Left lobe of liver (tissue), 2 donors: ENCODE data around the gene AKAP13. TPM values are rescaled to one million over a fixed set of nuclear protein-coding genes. Genes with fewer than 3 reads are reported as not detected.
A peak's percentile ranks its signal among the peaks of the same experiment; 100 is the strongest.

Experiments
- ATAC-seq: fragments of 200-7000 bp; cut with Tn5 transposase; one replicate; pipeline ENCODE4 v1.9.1; 2020; ENCODE audit warnings: mild to moderate bottlenecking, moderate library complexity
- DNase-seq: peaks from one replicate; pipeline ENCODE4 v3.0.0-alpha.2; 2020; ENCODE audit warnings: low spot score
- total RNA-seq: library from RNA; stranded (reverse); gene quantifications from one replicate; pipeline ENCODE4 v1.2.1, GENCODE V29; 2021
- donor health status: DM: no; HTN: no; CAD: no; lungs with moderate emphysema.
- donor health status: DM: no; HTN: yes; CAD: no.

The AKAP13 gene
- total RNA-seq, 1 donor from 2014 or later, result 60.5 TPM

GRCh38 chr15:85381850-85382751 is 1.7 kb downstream of the AKAP13 start:
- DNase-seq (no peak), ATAC-seq (no peak)

- ATAC-seq (no peak), DNase-seq (no peak)
Measured at GRCh38 chr15:85382942-85383341, 2.5 kb downstream of the AKAP13 start.

DNA sequence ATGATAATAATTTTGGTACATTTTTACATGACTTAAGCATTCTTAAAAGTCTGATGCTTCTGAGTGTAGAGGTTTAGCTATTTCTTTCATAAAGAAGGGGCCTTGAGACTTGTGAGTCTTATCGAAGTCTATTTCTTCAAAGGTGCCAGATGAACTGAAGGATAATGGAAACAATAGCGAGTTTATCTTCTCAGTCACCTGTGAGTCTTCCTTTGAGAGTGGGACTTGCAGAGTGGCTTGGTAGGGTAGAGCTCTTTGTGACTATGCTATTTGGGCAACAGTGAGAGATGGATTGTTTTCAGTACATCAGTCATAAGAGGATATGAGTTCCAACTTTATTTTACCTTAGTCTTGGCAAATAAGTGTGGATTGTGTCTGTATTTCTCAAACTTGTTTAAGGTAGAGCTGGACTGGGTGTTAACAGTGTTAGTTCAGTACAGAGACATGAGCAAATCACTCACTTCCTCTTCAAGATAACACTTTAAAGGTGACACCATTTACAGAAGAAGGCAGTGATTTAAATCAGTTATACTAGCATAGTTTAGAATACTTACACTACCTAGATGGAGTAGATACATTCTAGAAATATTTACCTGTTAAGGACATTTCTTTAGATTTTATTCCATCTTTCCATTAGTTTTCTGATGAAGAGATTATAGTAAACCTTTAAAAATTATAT is 3.2 kb downstream of the AKAP13 start:
- ATAC-seq, result no peak

DNA sequence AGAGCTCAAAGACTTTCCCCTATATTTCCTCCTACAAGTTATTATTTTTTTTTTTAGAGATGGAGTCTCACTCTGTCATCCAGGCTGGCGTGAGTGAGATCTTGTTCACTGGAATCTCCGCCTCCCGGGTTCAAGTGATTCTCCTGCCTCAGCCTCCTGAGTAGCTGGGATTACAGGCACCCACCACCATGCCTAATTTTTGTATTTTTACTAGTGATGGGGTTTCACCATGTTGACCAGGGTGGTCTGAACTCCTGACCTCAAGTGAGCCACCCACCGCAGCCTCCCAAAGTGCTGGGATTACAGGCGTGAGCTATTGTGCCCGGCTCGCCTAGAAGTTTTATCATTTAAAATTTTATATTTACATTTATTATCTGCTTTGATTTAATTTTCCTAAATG is 5.9 kb downstream of the AKAP13 start:
- no peak for DNase-seq

More for the DNA sequence above, 3.2 kb downstream of the AKAP13 start:
- DNase-seq, result no peak

DNA sequence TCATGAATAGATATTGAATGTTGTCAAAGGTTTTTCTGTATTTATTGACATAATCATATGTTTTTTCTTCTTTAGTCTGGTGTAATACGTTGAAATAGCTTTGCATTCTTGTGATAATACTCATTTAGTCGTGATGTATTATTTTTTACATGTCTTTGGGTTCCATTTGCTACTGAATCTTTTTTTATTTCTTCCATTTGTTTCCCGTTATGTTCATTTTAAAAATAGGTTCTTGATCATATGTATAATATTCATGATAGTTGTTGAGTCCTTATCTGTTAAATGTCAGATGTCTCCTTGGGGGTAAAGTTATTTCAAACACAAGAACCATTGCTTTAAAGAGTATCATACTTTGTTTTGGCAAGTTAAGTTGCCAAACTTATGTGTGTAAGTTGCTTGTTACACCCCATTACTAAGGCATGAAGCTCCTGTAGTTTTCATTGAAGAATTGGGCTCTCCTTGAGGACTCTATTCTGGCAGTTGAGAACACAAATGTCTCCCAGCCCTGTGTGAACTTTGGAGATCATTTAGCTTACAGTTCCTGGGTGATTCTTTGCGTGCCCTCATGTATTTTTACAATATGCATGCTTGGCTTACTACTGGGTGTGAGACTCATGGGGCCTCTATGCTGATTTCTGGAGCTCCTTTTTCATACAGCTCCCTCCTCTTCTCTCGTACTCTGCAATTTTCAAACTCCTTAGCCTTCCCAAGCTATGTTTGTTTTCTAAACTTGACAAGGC is 8.3 kb downstream of the AKAP13 start:
- no peak for DNase-seq
- no peak for ATAC-seq

More for the DNA sequence above, 5.9 kb downstream of the AKAP13 start:
- ATAC-seq, result no peak

GRCh38 chr15:85389306-85389650 is 8.9 kb downstream of the AKAP13 start:
- ATAC-seq (no peak), DNase-seq (no peak)

DNA sequence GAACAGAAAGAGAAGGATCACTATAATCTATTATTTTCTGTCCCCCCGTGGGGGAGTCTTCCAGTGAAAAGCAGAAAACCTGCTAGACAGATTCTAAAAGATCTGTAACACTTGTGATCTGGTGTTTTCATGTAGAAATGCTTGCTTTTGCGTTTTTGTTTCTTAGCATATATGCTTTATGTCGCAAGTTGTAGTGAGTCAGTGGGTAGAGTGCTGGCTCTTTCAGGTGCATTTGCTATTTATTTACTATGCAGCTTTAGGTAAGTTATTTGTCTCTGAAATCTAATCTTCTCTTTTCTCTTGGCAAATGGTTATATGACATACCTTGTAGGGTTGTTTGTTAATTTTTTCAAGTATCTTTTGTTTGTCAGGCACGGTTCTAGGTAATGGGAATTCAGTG is 9.4 kb downstream of the AKAP13 start:
- no peak for ATAC-seq

DNA sequence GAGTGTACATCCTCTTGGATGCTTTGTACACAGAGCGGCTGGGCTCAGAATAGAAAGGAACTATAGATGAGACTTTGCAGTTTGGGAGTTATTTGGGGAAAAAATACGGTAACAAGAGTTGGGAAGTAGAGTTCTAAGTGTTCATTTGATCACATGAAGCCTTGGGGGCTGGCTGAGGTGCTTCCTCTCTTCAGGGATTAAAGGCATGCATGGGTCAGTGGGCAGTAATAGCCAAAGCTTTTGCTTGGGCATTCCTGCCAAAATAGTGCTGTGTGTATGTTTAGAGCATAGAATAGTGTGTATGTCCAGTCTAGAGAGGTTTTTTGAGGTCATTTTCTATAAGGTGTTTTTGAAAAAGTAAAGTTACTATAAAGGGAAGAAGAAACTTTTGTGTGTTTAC is 12.8 kb downstream of the AKAP13 start:
- no peak for ATAC-seq
- no peak for DNase-seq

More for the DNA sequence above, 9.4 kb downstream of the AKAP13 start:
- no peak for DNase-seq

DNA sequence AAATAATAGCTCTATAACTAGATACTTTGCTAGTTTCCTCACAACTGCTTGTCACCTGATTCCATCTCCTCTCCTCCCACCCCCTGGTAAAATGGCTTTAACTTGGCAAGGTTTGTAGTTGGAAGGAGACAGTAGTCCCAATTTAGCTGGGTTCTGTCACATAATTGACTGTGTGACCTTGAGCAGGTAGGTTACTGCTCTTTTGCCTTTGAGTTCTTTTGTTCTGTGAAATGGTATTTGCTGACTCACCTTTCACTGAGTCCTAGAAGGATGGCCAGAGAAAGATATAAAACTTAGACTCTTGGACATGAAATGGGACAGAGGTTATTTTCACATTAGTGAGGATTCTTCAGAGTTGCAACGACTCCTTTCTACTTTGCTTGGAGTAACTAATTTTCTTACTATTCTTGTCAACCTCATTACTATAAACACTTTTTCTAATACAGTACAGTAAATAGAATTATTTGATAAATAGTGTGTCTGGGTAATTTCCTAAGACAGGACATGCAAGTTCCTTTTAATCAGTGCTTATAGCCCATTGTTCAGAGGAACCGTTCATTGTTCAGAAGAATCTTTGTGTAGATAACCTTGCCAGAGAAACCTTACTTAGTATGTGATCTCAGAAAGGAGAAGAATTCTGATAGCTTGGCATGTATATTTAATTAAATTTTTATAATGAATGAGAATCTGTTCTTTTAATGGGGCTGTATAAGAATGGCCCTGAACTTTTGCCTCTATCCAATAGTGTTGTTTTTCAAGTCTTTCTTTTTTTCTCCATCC is 14.3 kb downstream of the AKAP13 start:
- ATAC-seq (peak; percentile 38), DNase-seq (no peak)

DNA sequence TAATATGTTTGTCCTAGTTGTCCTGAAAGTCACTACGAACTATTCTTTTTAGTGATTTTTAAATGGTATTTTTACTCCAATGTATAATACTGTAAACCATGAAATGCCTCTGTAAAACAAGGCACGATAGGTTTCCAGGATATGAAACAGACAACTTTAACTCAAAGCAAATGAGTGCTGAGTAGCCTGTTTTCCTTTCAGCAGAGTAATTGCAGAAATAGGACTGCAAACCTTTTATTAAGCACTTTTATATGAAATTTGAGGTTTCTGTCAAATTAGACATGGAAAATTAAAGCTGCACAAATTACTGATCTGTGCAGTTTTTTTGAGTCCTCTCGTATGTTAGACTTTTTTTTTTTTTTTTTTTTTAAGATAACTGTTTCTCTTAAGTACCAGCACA is 16.2 kb downstream of the AKAP13 start:
- DNase-seq (no peak), ATAC-seq (no peak)

- DNase-seq, result no peak
- no peak for ATAC-seq
Measured at GRCh38 chr15:85397151-85397550, 16.7 kb downstream of the AKAP13 start.

DNA sequence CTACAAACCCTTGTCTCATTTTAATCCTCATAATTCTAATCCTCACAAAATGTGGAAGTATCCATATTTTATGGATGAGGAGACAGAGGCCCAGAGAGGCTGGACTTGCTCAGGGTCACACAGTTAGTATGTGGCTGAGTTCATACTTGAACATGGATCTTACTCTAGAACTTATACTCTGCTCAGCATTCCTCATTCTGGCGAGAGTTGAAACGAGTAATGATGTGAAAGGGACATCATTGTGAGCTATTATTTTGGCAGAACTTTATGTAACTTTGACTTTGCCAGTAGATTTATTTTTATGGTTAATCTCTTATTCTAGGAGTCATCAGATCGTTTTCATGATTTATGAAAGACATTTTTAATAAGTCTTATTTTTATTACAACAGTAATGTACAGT is 17.5 kb downstream of the AKAP13 start:
- no peak for DNase-seq
- ATAC-seq, result no peak

GRCh38 chr15:85398822-85399221 is 18.4 kb downstream of the AKAP13 start:
- no peak for DNase-seq
- ATAC-seq, result no peak

- ATAC-seq (no peak), DNase-seq (no peak)
Measured at GRCh38 chr15:85399627-85400026, 19.2 kb downstream of the AKAP13 start.

DNA sequence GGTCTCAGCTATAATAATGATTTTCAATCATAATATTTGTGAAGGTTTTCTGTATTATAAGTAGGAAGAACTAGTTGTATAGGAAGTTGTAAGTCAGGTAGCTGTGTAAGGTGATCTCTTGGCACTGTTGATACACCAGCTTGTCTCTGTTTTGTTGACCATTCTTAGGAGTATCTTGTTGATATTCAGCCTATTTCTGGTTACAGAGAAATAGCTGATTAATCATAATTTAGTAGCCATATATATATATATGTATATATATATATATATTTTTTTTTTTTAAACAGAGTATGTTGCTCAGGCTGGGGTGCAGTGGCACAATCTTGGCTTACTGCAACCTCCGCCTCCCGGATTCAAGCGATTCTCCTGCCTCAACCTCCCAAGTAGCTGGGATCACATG is 20.2 kb downstream of the AKAP13 start:
- DNase-seq, result no peak
- ATAC-seq, result no peak

GRCh38 chr15:85401108-85401774 is 20.8 kb downstream of the AKAP13 start:
- DNase-seq, result no peak
- no peak for ATAC-seq

DNA sequence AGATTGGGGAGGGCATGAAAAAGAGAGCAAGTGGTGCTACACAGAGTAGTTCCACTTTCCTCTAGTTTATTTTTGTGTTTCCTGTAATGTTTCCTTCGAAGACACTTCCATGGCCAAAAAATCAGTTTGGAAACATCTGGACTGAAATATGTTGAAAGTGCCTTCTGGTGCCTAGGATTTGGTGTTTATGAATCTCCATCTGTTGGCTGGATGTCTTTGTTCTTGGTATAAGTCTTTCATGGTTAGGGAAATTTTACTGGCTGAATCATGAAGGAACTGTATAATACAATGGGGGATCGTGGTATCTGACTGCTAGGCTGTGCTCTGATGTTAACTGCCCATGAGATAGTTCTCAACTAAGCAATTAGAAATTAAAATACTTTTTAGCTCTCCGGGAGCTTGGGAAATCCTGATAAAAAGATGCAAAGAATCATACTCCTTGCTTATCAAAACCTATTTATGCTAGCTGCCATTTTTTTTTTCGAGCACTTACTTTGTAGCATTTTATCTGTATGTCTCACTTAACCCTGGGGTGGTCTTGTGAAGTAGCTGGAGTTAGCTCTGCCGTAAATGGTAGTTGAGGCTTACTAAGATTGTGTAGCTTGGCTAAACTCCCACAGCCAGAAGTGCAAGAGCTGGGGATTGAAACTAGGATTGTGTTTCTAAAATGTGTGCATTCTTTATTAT is 21.9 kb downstream of the AKAP13 start:
- no peak for ATAC-seq
- no peak for DNase-seq

DNA sequence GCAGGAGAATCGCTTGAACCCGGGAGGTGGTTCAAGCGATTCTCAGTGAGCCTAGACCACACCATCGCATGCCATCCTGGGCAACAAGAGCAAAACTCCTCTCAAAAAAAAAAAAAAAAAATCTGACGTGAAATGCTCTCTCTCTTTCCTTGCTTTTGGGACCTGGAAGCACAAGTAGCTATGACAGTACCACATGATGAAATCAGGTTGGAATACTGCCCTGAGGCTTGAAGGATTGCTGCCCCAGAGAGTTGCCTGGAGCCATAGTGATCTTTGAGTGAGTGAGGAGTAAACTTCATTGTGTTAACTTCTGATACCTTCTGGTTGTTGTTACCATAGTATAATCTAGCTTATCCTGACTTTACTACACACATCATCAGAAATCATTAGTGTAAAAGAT is 23.3 kb downstream of the AKAP13 start:
- DNase-seq, result no peak
- peak; percentile 81 for ATAC-seq

- DNase-seq, result no peak
- ATAC-seq, result no peak
Measured at GRCh38 chr15:85404176-85404917, 23.9 kb downstream of the AKAP13 start.
